CD4-positive, alpha-beta T cell treated with Interleukin-10 for 1 hour (primary cell): ENCODE data around the gene GPR25.

Experiments used
- DNase-seq: peaks from one replicate; pipeline ENCODE4 v3.0.0-alpha.2; 2020

The GPR25 gene

GRCh38 chr1:200916681-200917080 lies 43.9 kb downstream of the GPR25 start:
- no peak for DNase-seq

GRCh38 chr1:200917291-200917817 lies 44.6 kb downstream of the GPR25 start:
- DNase-seq = no peak

GRCh38 chr1:200918006-200918405 lies 45.2 kb downstream of the GPR25 start:
- DNase-seq = no peak

DNA sequence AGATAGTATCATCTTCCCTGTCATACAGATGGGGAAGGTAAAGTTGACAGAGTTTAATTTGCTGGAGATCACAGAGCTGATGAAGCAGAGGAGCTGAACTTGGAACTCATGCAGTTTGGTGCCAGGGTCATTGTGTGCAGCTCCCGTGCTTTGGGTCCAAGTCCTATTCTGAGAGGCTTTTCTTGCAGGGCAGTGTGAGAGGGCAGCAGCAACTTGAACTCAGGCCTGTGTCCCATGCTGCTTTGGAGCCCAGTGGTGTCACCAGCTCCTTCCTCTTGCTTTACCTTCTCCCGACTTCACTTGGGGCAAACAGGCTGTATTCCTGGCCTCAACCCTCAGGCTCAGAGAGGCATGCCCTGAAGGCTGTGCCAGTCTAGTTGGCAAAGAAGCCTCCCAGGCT lies 46.6 kb downstream of the GPR25 start:
- DNase-seq = no peak

DNA sequence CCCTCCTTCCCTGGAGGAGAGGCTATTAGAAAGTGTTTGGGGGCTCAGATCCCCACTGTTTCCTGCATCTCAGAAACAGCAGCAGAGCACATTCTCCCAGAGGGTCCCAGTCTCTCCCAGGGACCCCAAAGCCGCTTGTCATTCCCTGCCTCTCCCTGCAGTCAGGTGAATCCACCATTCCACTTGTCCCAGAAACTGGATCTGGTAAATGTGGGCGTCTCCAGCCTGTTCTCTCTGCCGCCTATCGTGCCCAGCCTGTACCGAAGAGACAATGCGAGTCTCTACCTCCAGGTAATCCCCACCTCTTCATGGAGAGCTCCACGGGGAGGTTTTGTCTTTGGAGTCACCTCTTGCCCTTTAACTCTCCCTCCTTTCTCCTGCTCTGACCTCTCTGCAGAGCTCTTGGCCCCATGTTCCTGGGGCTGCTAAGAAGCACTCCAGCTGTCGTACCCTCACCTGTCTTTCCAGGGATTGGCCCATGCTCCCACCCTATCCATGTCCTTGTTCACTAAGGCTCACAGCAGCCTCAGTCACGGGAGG lies 48.9 kb downstream of the GPR25 start:
- no peak for DNase-seq

- no peak for DNase-seq
These were observed 49.6 kb downstream of the GPR25 start for GRCh38 chr1:200922406-200922805.

GRCh38 chr1:200923601-200924000 lies 50.8 kb downstream of the GPR25 start:
- DNase-seq = no peak
